Endothelial cell of umbilical vein (primary cell): ENCODE results near the gene GABRR2. TPM values are rescaled to one million over a fixed set of nuclear protein-coding genes. Genes with fewer than 3 reads are reported as not detected.

Experiments used
- BruUV-seq: library from RNA; stranded (reverse); fragments of 400-500 nt; replicated peaks from 2 replicates; lab custom pipeline; 2021; lab: Mats Ljungman, UMichigan
- CTCF ChIA-PET: fragments of 300-600, 350-600 bp; sonication (Branson Sonifier 250); formaldehyde crosslinking; loops from one replicate; lab custom pipeline; 2021; ENCODE audit warnings: antibody characterized with exemption, inconsistent platforms; lab: Charles Lee
- POLR2A ChIA-PET: fragments of 300-600, 350-600 bp; sonication (Branson Sonifier 250); formaldehyde crosslinking; loops from one replicate; lab custom pipeline; 2021; ENCODE audit warnings: antibody characterized with exemption, inconsistent platforms; lab: Charles Lee
- DNase-seq: peaks from one replicate; pipeline ENCODE4 v3.0.0-alpha.2; 2011; ENCODE audit warnings: low read depth, low spot score
- FAIRE-seq: peaks from 2 replicates; lab custom pipeline; 2011; peaks lifted over from hg19 to GRCh38; lab: Jason Lieb, UNC
- H2AFZ ChIP-seq: 2 replicates; pipeline ENCODE4 v1.6.0; 2012; ENCODE audit warnings: low read depth, low read length, control low read depth, inconsistent platforms
- H3K27ac ChIP-seq: 2 replicates; pipeline ENCODE4 v1.5.1; 2011; ENCODE audit warnings: low read depth, mild to moderate bottlenecking, control low read depth, low read length, moderate library complexity; ENCODE audit not compliant: insufficient read depth
- H3K27me3 ChIP-seq, 2 experiments: 2 replicates each; pipeline versions ENCODE4 v1.6.0 to v1.6.1; 2011; ENCODE audit warnings: low read length in 2 of 2, mixed read lengths in 1 of 2; ENCODE audit not compliant: control insufficient read depth in 2 of 2, insufficient read depth in 2 of 2
- H3K36me3 ChIP-seq, 2 experiments: 2 replicates in 1 of 2; 3 replicates in 1 of 2; pipeline ENCODE4 v1.5.1; 2011; ENCODE audit warnings: low read length in 2 of 2, mild to moderate bottlenecking in 1 of 2, moderate library complexity in 1 of 2; ENCODE audit not compliant: control insufficient read depth in 2 of 2, insufficient read depth in 2 of 2; ENCODE audit errors: extremely low read depth in 1 of 2
- H3K4me1 ChIP-seq: 3 replicates; pipeline ENCODE4 v1.5.1; 2011; ENCODE audit warnings: mild to moderate bottlenecking, low read length; ENCODE audit not compliant: control insufficient read depth, insufficient read depth; ENCODE audit errors: extremely low read depth
- H3K4me2 ChIP-seq: 2 replicates; pipeline ENCODE4 v1.6.1; 2011; ENCODE audit warnings: low read length, control low read depth, mixed read lengths; ENCODE audit not compliant: insufficient read depth
- H3K4me3 ChIP-seq, 3 experiments: fragments of 200-600 bp in 1 of 3; sonication (generic), shearing (Covaris generic) in 1 of 3; replicated peaks in 1 of 3; 2 replicates each; pipeline ENCODE4 v1.5.1; 2011 to 2016; ENCODE audit warnings: control low read depth in 3 of 3, low read length in 3 of 3, mild to moderate bottlenecking in 2 of 3, inconsistent platforms in 1 of 3, low read depth in 1 of 3, moderate library complexity in 1 of 3; ENCODE audit not compliant: insufficient read depth in 1 of 3
- H3K79me2 ChIP-seq: 2 replicates; pipeline ENCODE4 v1.6.0; 2012; ENCODE audit warnings: low read length, inconsistent platforms; ENCODE audit not compliant: control insufficient read depth, insufficient read depth
- H3K9ac ChIP-seq: replicated peaks from 2 replicates; pipeline ENCODE3; 2011; ENCODE audit warnings: low read length, control low read depth; ENCODE audit not compliant: insufficient read depth; ENCODE audit errors: extremely low read depth
- H3K9me1 ChIP-seq: replicated peaks from 3 replicates; pipeline ENCODE4 v1.6.0; 2011; ENCODE audit warnings: mild to moderate bottlenecking, low read length; ENCODE audit not compliant: control insufficient read depth, insufficient read depth; ENCODE audit errors: extremely low read depth
- H3K9me3 ChIP-seq: replicated peaks from 2 replicates; pipeline ENCODE4 v1.5.1; 2012; ENCODE audit warnings: low read length, inconsistent platforms; ENCODE audit not compliant: control insufficient read depth, insufficient read depth
- H4K20me1 ChIP-seq: replicated peaks from 2 replicates; pipeline ENCODE3; 2011; ENCODE audit warnings: mild to moderate bottlenecking, low read length; ENCODE audit not compliant: control insufficient read depth, insufficient read depth; ENCODE audit errors: extremely low read depth
- CTCF ChIP-seq, 2 donors: IDR thresholded peaks; 1 replicate in 1 of 2; 2 replicates in 1 of 2; pipeline ENCODE4 v1.5.1; 2011; ENCODE audit warnings: low read length in 2 of 2, mild to moderate bottlenecking in 2 of 2, moderate library complexity in 2 of 2, control low read depth in 1 of 2, inconsistent platforms in 1 of 2, low read depth in 1 of 2; ENCODE audit not compliant: insufficient read depth in 1 of 2; ENCODE audit errors: extremely low read depth in 1 of 2
- EZH2 ChIP-seq: IDR thresholded peaks from 2 replicates; pipeline ENCODE4 v1.6.1; 2012; ENCODE audit warnings: borderline replicate concordance, low read depth, mild to moderate bottlenecking, moderate library complexity, low read length, inconsistent platforms; ENCODE audit not compliant: severe bottlenecking
- FOS ChIP-seq: IDR thresholded peaks from 2 replicates; pipeline ENCODE4 v1.6.1; 2011; ENCODE audit warnings: mild to moderate bottlenecking, low read length, moderate library complexity, borderline replicate concordance; ENCODE audit not compliant: insufficient read depth
- GATA2 ChIP-seq: IDR thresholded peaks from 2 replicates; pipeline ENCODE4 v1.7.0; 2011; ENCODE audit warnings: low read depth, mild to moderate bottlenecking, moderate library complexity, mixed read lengths, low read length; ENCODE audit not compliant: insufficient read length, insufficient read depth
- JUN ChIP-seq: IDR thresholded peaks from 2 replicates; pipeline ENCODE4 v1.6.1; 2011; ENCODE audit warnings: borderline replicate concordance, low read depth; ENCODE audit not compliant: insufficient read length, insufficient read depth
- MAX ChIP-seq: IDR thresholded peaks from 2 replicates; pipeline ENCODE4 v1.6.1; 2011; ENCODE audit not compliant: insufficient read depth, insufficient read length
- MYC ChIP-seq: IDR thresholded peaks from one replicate; pipeline ENCODE4 v1.6.1; 2011; ENCODE audit warnings: mild to moderate bottlenecking, low read depth, low read length
- POLR2A ChIP-seq: IDR thresholded peaks from 2 replicates; pipeline ENCODE4 v1.6.1; 2012; ENCODE audit warnings: low read depth, mild to moderate bottlenecking, control low read depth, low read length
- POLR2AphosphoS5 ChIP-seq: IDR thresholded peaks from 2 replicates; pipeline ENCODE4 v1.6.1; 2012; ENCODE audit warnings: low read depth, mild to moderate bottlenecking, control low read depth, low read length, moderate library complexity; ENCODE audit not compliant: insufficient read depth
- dilution Hi-C: fragments of 300-500 bp; cut with MboI; formaldehyde crosslinking; loops from one replicate; pipeline ENCODE4 v1.15.0; 2019; ENCODE audit warnings: low sequenced_read_pairs; ENCODE audit not compliant: extremely low pct_ligation_motif_present
- intact Hi-C: fragments of 100-400 bp; cut with micrococcal nuclease; formaldehyde crosslinking; loops from one replicate; pipeline ENCODE4 v1.10.0; 2022
- polyA plus RNA-seq, 4 experiments: library from polyadenylated mRNA; depleted of rRNA in 3 of 4; stranded (reverse) in 3 of 4; unstranded in 1 of 4; fragments of >200 nt; gene quantifications; 2 replicates each; pipeline versions ENCODE4 v1.2.1 to v1.2.3, GENCODE V29; 2011 to 2012; ENCODE audit warnings: missing spikeins in 1 of 4
- total RNA-seq: library from RNA; stranded (reverse); gene quantifications from 2 replicates; pipeline ENCODE4 v1.2.3, GENCODE V29; 2021

GABRR2 gene
- total and polyA plus RNA-seq, 2 donors (not counting 3 experiments of a cell fraction or from before 2014, with no cell fraction given), result 1.4 to 3.6 TPM

GRCh38 chr6:89272596-89272995, 42.5 kb downstream of the GABRR2 start:
- TF ChIP-seq MYC, result no peak
- TF ChIP-seq JUN, result no peak
- TF ChIP-seq POLR2A, result no peak
- TF ChIP-seq EZH2, result no peak
- TF ChIP-seq MAX, result no peak

GRCh38 chr6:89270951-89271721, 44.0 kb downstream of the GABRR2 start:
- POLR2A ChIA-PET, result interaction anchor here (0.6 kb wide), 1 partner anchor 11 kb away, joined by 4 read pairs; no protein-coding TSS in a partner anchor
- Histone ChIP-seq H3K36me3 (no peaks in the 10 kb centered on the region), H3K9me3 (no peaks in the 10 kb centered on the region), H3K9ac (no peak overlapping the region), H3K27ac (no peak overlapping the region), H3K9me1 (no peaks in the 10 kb centered on the region), H3K79me2 (no peaks in the 10 kb centered on the region), H3K4me2 (no peak overlapping the region), H4K20me1 (no peaks in the 10 kb centered on the region), H3K4me3 (no peak overlapping the region), H3K27me3 (peaks cover 0 to 5% of the 10 kb centered on the region in 2 experiments), H2AFZ (no peak overlapping the region), H3K4me1 (no peaks in the 10 kb centered on the region)
- BruUV-seq, result no TSS peak
- dilution Hi-C loops (no loop called here), intact Hi-C loops (no loop called here)
- CTCF ChIA-PET, result interaction anchor here (1.1 to 1.4 kb wide), 2 partner anchors 12 to 289 kb away, joined by 4 read pairs; no protein-coding TSS in a partner anchor
- DNase-seq (no peak), FAIRE-seq (no peak)
- no peak for TF ChIP-seq POLR2A
- TF ChIP-seq JUN, result no peak
- TF ChIP-seq MYC, result no peak
- no peak for TF ChIP-seq FOS
- TF ChIP-seq CTCF (IDR thresholded peaks at IDR 0.05; ENCODE audit: extremely low read depth in 1 of 2, insufficient read depth in 1 of 2, low read depth in 1 of 2, low read length in 2 of 2), result no peak
- no peak for TF ChIP-seq POLR2AphosphoS5
- TF ChIP-seq EZH2, result no peak
- no peak for TF ChIP-seq GATA2
- no peak for TF ChIP-seq MAX

More at GRCh38 chr6:89272596-89272995, 42.5 kb downstream of the GABRR2 start:
- intact Hi-C loops, result no loop called here
- no peak for FAIRE-seq
- Histone ChIP-seq H3K4me2 (no peak overlapping the region), H3K27ac (no peak overlapping the region), H4K20me1 (no peaks in the 10 kb centered on the region), H3K27me3 (peaks cover 0 to 6% of the 10 kb centered on the region in 2 experiments), H2AFZ (no peak overlapping the region), H3K9ac (no peak overlapping the region), H3K9me1 (no peaks in the 10 kb centered on the region), H3K9me3 (no peaks in the 10 kb centered on the region), H3K36me3 (no peaks in the 10 kb centered on the region), H3K79me2 (no peaks in the 10 kb centered on the region), H3K4me3 (no peak overlapping the region), H3K4me1 (no peaks in the 10 kb centered on the region)
- DNase-seq, result no peak
- ChIA-PET CTCF (no interaction called here), POLR2A (interaction anchor here (0.5 kb wide), 1 partner anchor 146 kb away, joined by 6 read pairs; no protein-coding TSS in a partner anchor)
- dilution Hi-C loops, result no loop called here
- no TSS peak for BruUV-seq
